ENCODE data around the gene MEIOSIN.
"Not testable (repeated sequence)": the region's sequence is repeated elsewhere in the genome, so short reads cannot be mapped to it uniquely, and the experiment has no call there.

MEIOSIN gene

DNA sequence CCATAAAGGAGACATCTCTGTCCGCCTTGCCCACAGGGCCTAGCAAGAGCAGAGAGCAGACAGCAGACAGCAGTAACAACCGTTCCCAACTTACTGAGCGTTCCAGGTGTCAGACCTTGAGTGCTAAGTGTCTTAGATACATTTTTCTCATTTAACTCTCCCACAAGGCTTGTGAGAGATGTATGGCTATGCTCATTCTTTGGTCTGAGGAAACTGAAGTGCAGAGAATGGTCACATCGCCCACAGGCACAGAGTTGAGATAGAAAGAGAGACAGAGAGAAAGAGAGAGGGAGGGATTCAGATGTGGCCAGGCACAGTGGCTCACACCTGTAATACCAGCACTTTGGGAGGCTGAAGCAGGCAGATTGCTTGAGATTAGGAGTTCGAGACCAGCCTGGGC lies 14.3 kb downstream of the MEIOSIN start:
- no peak for DNase-seq (ENCODE audit: low spot score)
- no peak overlapping the region for H3K27ac ChIP-seq
- no peak overlapping the region for H3K4me3 ChIP-seq
- TF ChIP-seq, protein P1, sequence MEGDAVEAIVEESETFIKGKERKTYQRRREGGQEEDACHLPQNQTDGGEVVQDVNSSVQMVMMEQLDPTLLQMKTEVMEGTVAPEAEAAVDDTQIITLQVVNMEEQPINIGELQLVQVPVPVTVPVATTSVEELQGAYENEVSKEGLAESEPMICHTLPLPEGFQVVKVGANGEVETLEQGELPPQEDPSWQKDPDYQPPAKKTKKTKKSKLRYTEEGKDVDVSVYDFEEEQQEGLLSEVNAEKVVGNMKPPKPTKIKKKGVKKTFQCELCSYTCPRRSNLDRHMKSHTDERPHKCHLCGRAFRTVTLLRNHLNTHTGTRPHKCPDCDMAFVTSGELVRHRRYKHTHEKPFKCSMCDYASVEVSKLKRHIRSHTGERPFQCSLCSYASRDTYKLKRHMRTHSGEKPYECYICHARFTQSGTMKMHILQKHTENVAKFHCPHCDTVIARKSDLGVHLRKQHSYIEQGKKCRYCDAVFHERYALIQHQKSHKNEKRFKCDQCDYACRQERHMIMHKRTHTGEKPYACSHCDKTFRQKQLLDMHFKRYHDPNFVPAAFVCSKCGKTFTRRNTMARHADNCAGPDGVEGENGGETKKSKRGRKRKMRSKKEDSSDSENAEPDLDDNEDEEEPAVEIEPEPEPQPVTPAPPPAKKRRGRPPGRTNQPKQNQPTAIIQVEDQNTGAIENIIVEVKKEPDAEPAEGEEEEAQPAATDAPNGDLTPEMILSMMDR (IDR thresholded peaks at IDR 0.05), result no peak

DNA sequence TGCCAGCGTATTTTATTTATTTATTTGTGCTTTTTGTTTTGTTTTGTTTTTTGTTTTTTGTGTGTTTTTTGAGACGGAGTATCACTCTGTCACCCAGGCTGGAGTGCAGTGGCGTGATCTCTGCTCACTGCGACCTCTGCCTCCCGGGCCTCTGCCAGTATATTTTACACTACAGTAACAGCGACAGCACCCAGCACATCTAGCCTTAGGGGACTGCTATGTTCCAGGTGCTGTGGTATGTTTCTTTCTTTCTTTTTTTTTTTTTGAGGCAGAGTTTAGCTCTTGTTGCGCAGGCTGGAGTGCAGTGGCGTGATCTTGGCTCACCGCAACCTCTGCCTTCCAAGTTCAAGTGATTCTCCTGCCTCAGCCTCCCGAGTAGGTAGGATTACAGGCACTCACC lies 18.2 kb downstream of the MEIOSIN start:
- DNase-seq (ENCODE audit: low spot score); H3K27ac ChIP-seq; H3K4me3 ChIP-seq: not testable (repeated sequence)

DNA sequence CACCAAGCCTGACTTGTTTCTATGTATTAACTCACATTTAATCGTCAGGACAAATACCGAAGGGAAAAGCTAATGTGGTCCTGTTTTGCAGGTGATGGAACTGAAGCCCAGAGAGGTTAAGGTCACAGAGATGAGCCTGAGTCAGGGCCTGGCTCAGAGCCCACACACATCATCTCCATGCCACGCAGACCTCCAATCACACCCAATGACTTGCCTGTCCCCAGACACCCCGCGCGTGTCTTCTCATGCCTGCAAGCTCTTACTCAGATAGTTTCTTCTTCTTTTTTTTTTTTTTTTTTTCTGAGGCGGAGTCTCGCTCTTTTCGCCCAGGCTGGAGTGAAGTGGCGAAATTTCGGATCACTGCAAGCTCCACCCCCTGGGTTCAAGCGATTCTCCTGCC lies 19.4 kb downstream of the MEIOSIN start:
- DNase-seq (ENCODE audit: low spot score), result no peak
- no peak overlapping the region for H3K27ac ChIP-seq
- TF ChIP-seq, protein P1 (IDR thresholded peaks at IDR 0.05), result no peak
- H3K4me3 ChIP-seq, result no peak overlapping the region

DNA sequence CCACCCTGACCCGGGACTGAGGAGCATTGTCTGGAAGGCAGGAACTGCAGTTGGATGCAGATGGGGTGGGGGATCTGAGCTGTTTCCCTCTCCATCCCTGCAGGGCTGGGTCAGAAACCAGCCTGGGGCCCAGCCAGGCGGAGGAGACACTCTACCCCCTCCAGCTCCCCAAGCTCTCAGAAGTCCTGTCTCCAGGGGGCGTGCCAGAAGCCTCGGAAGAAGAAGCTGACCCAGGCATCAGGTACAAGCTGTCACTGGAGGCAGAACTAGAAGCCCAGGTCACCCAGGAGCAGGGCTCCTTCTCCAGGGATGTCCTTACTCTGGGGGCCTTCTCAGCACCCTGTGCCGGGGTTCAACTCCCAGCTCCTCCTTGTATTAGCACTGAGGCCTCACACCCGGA lies 20.3 kb downstream of the MEIOSIN start:
- no peak for DNase-seq (ENCODE audit: low spot score)
- TF ChIP-seq, protein P1 (IDR thresholded peaks at IDR 0.05), result no peak
- H3K27ac ChIP-seq, result no peak overlapping the region
- no peak overlapping the region for H3K4me3 ChIP-seq

DNA sequence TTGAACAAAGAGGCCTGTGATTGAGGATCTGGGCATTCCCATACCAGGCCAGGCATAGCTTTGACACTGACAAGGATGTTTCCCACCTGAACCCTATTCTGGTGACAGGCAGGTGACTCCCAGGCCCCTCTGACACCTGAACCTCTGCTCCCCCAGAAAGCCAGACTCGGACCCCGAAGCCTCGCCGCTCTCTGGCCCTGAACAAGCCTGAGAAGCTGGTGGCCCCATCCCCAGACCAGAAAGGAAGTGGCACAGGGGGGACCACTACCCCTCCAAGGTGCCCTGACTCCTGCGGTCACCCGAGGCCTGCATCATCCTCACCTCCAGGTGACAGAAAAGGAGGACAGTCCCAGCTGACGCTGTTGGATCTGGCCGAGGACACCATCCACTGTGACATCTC lies 21.1 kb downstream of the MEIOSIN start:
- TF ChIP-seq, protein P1 (IDR thresholded peaks at IDR 0.05), result no peak
- DNase-seq (ENCODE audit: low spot score), result no peak
- no peak overlapping the region for H3K4me3 ChIP-seq
- no peak overlapping the region for H3K27ac ChIP-seq

DNA sequence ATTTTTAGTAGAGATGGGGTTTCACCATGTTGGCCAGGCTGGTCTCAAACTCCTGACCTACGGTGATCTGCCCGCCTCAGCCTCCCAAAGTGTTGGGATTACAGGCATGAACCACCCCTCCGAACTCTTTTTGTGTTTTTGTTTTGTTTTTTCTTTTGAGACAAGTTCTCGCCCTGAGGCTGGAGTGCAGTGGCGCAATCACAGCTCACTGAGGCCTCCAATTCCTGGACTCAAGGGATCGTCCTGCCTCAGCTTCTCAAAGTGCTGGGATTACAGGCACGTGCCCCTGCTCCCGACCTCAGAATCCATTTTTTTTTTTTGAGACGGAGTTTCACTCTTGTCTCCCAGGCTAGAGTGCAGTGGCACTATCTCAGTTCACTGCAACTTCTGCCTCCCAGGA lies 24.5 kb downstream of the MEIOSIN start:
- no peak for DNase-seq (ENCODE audit: low spot score)
- TF ChIP-seq, protein P1 (IDR thresholded peaks at IDR 0.05), result no peak
- Histone ChIP-seq H3K4me3 (no peak overlapping the region), H3K27ac (no peak overlapping the region)

DNA sequence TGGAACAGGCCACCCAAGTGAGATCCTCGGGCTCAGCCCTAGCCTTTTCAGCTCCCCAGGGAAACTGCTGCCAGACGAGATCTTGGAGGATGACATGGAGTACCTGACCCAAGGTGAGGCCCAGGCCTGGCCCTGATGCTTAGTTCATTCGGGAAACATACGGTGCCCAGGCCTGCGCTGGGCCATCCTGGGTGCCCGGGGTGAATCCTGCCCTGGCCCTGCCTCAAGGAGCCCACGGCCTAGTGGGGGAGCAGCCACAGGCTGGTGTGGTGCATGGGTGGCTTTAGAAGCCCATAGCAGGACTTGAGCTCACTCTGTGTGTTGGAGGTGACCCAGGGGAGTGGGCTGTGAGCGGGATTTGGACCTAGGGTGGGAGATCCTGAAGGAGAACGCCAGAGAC lies 25.7 kb downstream of the MEIOSIN start:
- no peak overlapping the region for H3K4me3 ChIP-seq
- no peak overlapping the region for H3K27ac ChIP-seq
- DNase-seq (ENCODE audit: low spot score), result no peak
- TF ChIP-seq, protein P1 (IDR thresholded peaks at IDR 0.05), result no peak

DNA sequence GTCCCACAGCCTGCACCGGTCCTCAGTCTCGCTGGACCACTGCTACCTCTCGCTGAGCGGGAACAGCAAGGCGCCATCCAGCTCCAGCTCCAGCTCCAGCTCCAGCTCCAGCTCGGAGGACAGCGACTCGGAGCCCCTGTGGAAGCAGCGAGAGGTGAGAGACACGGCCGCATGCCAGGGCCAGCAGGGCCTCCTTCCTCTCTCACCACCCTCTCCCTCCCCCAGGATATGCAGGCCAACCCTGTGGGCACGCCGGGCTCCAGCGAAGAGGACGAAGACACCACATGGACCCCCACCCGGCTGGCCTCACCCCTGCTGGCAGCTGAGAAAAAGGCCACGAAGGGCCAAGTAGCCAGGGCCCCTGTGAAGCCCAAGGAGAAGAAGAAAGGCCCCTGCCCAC lies 28.5 kb downstream of the MEIOSIN start:
- H3K4me3 ChIP-seq, result no peak overlapping the region
- H3K27ac ChIP-seq, result no peak overlapping the region
- DNase-seq (ENCODE audit: low spot score), result no peak
- TF ChIP-seq, protein P1 (IDR thresholded peaks at IDR 0.05), result no peak

Data from coronary artery (tissue), 2 donors.